Esophagus muscularis mucosa (tissue), 3 donors: ENCODE measurements around the gene C16orf90.

Experiments
- POLR2A ChIP-seq: fragments of 450-650 bp; IDR thresholded peaks from one replicate; pipeline ENCODE4 v1.6.1; 2017; ENCODE audit warnings: antibody characterized with exemption, moderate library complexity, mild to moderate bottlenecking, low read depth
- TF ChIP-seq, protein P1 (sequence below), 3 experiments: fragments of 200-600 bp in 2 of 3; fragments of 450-650 bp in 1 of 3; sonication (generic) in 2 of 3; IDR thresholded peaks; one replicate each; pipeline ENCODE4 v1.5.1; 2017 to 2019; ENCODE audit warnings: antibody characterized with exemption in 3 of 3, mild to moderate bottlenecking in 2 of 3, moderate library complexity in 1 of 3

DNA sequence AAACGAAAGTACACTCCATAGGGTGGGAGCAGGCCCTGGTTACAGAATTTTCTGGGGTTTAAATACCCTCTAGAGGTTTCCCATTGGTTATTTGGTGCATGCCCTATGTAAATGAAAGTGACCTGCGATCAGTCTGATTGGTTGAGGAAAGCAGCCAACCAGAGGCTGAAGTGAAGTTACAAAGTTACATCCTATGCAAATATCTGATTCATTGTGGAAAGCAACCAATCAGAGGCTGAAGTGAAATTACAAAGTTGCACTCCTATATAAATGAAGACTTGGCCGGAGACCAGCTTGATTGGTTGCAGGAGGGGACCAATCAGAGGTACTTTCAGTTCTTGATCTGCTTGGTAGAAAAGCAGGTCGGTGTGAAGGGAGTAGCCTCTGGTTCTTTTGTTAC is 27.4 kb downstream of the C16orf90 start:
- TF ChIP-seq, protein P1, sequence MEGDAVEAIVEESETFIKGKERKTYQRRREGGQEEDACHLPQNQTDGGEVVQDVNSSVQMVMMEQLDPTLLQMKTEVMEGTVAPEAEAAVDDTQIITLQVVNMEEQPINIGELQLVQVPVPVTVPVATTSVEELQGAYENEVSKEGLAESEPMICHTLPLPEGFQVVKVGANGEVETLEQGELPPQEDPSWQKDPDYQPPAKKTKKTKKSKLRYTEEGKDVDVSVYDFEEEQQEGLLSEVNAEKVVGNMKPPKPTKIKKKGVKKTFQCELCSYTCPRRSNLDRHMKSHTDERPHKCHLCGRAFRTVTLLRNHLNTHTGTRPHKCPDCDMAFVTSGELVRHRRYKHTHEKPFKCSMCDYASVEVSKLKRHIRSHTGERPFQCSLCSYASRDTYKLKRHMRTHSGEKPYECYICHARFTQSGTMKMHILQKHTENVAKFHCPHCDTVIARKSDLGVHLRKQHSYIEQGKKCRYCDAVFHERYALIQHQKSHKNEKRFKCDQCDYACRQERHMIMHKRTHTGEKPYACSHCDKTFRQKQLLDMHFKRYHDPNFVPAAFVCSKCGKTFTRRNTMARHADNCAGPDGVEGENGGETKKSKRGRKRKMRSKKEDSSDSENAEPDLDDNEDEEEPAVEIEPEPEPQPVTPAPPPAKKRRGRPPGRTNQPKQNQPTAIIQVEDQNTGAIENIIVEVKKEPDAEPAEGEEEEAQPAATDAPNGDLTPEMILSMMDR (IDR thresholded peaks at IDR 0.05): no peak
- no peak for TF ChIP-seq POLR2A
